Uterus (tissue), 2 donors: Measurements from ENCODE around the gene CNPY1.

ENCODE experiments used
- CTCF ChIP-seq, 4 experiments: fragments of 200-600 bp in 2 of 4; fragments of 450-650 bp in 2 of 4; sonication (generic) in 2 of 4; IDR thresholded peaks; one replicate each; pipeline ENCODE4 v1.5.1; 2016 to 2019; ENCODE audit warnings: antibody characterized with exemption in 4 of 4, mild to moderate bottlenecking in 2 of 4, moderate library complexity in 1 of 4
- POLR2A ChIP-seq, 2 donors: fragments of 450-650 bp; IDR thresholded peaks; one replicate each; pipeline ENCODE4 v1.6.1; 2016; ENCODE audit warnings: antibody characterized with exemption in 2 of 2, mild to moderate bottlenecking in 1 of 2, moderate library complexity in 1 of 2

DNA sequence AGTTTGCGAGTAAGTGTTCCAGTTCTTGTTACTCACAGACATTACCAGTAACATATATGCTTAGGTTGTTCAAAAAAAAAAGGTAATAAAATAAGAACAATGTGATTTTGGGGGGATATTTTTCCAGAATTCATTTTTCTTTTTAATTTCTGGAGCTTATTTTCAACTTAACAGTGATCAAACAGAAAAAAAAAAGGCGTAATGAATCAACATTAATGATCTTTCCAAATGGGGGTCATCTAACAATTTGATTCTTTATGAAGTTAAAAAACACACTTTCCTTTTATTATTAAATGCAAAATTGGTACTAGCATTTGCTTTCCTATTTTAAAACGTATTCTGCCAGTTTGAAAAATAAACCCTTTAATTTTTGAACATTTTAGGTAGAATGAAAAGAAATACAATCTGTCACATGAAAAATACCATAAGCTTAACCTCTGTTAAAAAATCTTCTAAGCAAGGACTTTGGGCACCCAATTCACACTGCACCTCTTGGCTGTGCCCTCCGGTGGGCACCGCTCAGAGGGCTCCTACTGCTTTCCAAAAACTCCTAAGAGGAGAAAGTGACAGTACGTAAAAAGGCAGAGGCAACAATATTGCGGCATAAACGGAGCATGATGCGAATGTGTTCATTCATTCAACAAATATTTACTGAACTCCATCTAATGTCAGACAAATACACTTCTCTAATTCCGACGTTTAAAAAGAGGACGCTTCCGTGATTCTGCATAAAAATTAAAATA is 32.6 kb downstream of the CNPY1 start:
- no peak for TF ChIP-seq CTCF (IDR thresholded peaks at IDR 0.05)
- no peak for TF ChIP-seq POLR2A (IDR thresholded peaks at IDR 0.05)
